ENCODE results near the gene NFIL3. TPM values are rescaled to one million over a fixed set of nuclear protein-coding genes. Genes with fewer than 3 reads are reported as not detected.

Gene NFIL3
- total RNA-seq, 2 experiments from 2014 or later, result 6.2 to 11.9 TPM

- no peaks in the 10 kb centered on the region for H3K9me3 ChIP-seq (ENCODE audit: low read length)
- no TSS peak for BruUV-seq (replicated peaks)
- H3K4me3 ChIP-seq (ENCODE audit: low read depth, low read length, poor library complexity, severe bottlenecking), result no peak overlapping the region
- TF ChIP-seq EZH2phosphoT487 (IDR thresholded peaks at IDR 0.05; ENCODE audit: borderline replicate concordance, low read depth, low read length), result no peak
- no peak for TF ChIP-seq CTCF (conservative IDR thresholded peaks at IDR 0.05; ENCODE audit: low read length)
- no peaks in the 10 kb centered on the region for H3K79me2 ChIP-seq (ENCODE audit: insufficient read depth, low read depth, low read length)
- POLR2A ChIA-PET, result no interaction called here
- H4K20me1 ChIP-seq (ENCODE audit: insufficient read depth, low read length), result no peaks in the 10 kb centered on the region
- no peak for DNase-seq (ENCODE audit: low spot score)
- CTCF ChIA-PET (ENCODE audit: unreplicated experiment), result no interaction called here
- no peak overlapping the region for H2AFZ ChIP-seq (ENCODE audit: low read length)
- no peak overlapping the region for H3K27ac ChIP-seq (ENCODE audit: low read depth, low read length, poor library complexity, severe bottlenecking)
- no peaks in the 10 kb centered on the region for H3K36me3 ChIP-seq (ENCODE audit: insufficient read depth, low read length)
- no peak overlapping the region for H3K4me2 ChIP-seq (ENCODE audit: low read length)
- intact Hi-C loops (cut with micrococcal nuclease; ENCODE audit: unreplicated experiment), result no loop called here
- H3K9me2 ChIP-seq (ENCODE audit: insufficient read depth, low read length), result no peaks in the 10 kb centered on the region
- no peaks in the 10 kb centered on the region for H3K4me1 ChIP-seq (ENCODE audit: insufficient read depth, low read length, poor library complexity, severe bottlenecking)
These were observed 38.7 kb downstream of the NFIL3 start for GRCh38 chr9:91384954-91385353.

- POLR2A ChIA-PET, result no interaction called here
These were observed 40.1 kb downstream of the NFIL3 start for GRCh38 chr9:91383577-91383976.

GRCh38 chr9:91382298-91382697, 41.3 kb downstream of the NFIL3 start:
- Histone ChIP-seq H3K27ac (ENCODE audit: low read depth, low read length, poor library complexity, severe bottlenecking) (no peak overlapping the region), H3K36me3 (ENCODE audit: insufficient read depth, low read length) (no peaks in the 10 kb centered on the region), H3K4me1 (ENCODE audit: insufficient read depth, low read length, poor library complexity, severe bottlenecking) (no peaks in the 10 kb centered on the region), H4K20me1 (ENCODE audit: insufficient read depth, low read length) (no peaks in the 10 kb centered on the region), H3K79me2 (ENCODE audit: insufficient read depth, low read depth, low read length) (no peaks in the 10 kb centered on the region), H3K4me2 (ENCODE audit: low read length) (no peak overlapping the region), H3K9me2 (ENCODE audit: insufficient read depth, low read length) (no peaks in the 10 kb centered on the region), H3K9me3 (ENCODE audit: low read length) (no peaks in the 10 kb centered on the region; the same call in 1 of the 2 replicates), H2AFZ (ENCODE audit: low read length) (no peak overlapping the region), H3K4me3 (ENCODE audit: low read depth, low read length, poor library complexity, severe bottlenecking) (no peak overlapping the region)
- ChIA-PET POLR2A (no interaction called here), CTCF (ENCODE audit: unreplicated experiment) (no interaction called here)
- intact Hi-C loops (cut with micrococcal nuclease; ENCODE audit: unreplicated experiment), result no loop called here
- TF ChIP-seq EZH2phosphoT487 (IDR thresholded peaks at IDR 0.05; ENCODE audit: borderline replicate concordance, low read depth, low read length) (no peak), CTCF (conservative IDR thresholded peaks at IDR 0.05; ENCODE audit: low read length) (no peak)
- BruUV-seq (replicated peaks), result no TSS peak
- DNase-seq (ENCODE audit: low spot score), result no peak

More at GRCh38 chr9:91383577-91383976, 40.1 kb downstream of the NFIL3 start:
- no peak overlapping the region for H3K4me2 ChIP-seq (ENCODE audit: low read length)
- no peaks in the 10 kb centered on the region for H3K79me2 ChIP-seq (ENCODE audit: insufficient read depth, low read depth, low read length)
- no peaks in the 10 kb centered on the region for H3K36me3 ChIP-seq (ENCODE audit: insufficient read depth, low read length)
- no peak for DNase-seq (ENCODE audit: low spot score)
- H3K27ac ChIP-seq (ENCODE audit: low read depth, low read length, poor library complexity, severe bottlenecking), result no peak overlapping the region
- TF ChIP-seq CTCF (conservative IDR thresholded peaks at IDR 0.05; ENCODE audit: low read length), result no peak
- no peak for TF ChIP-seq EZH2phosphoT487 (IDR thresholded peaks at IDR 0.05; ENCODE audit: borderline replicate concordance, low read depth, low read length)
- CTCF ChIA-PET (ENCODE audit: unreplicated experiment), result no interaction called here
- H3K4me1 ChIP-seq (ENCODE audit: insufficient read depth, low read length, poor library complexity, severe bottlenecking), result no peaks in the 10 kb centered on the region
- intact Hi-C loops (cut with micrococcal nuclease; ENCODE audit: unreplicated experiment), result no loop called here
- no peaks in the 10 kb centered on the region for H3K9me2 ChIP-seq (ENCODE audit: insufficient read depth, low read length)
- no peak overlapping the region for H3K4me3 ChIP-seq (ENCODE audit: low read depth, low read length, poor library complexity, severe bottlenecking)
- H2AFZ ChIP-seq (ENCODE audit: low read length), result no peak overlapping the region
- H4K20me1 ChIP-seq (ENCODE audit: insufficient read depth, low read length), result no peaks in the 10 kb centered on the region
- no TSS peak for BruUV-seq (replicated peaks)
- no peaks in the 10 kb centered on the region; the same call in 1 of the 2 replicates for H3K9me3 ChIP-seq (ENCODE audit: low read length)
